GM18870 (cell line): ENCODE data around the gene IQCH.
A peak's percentile ranks its signal among the peaks of the same experiment; 100 is the strongest.

Source experiments
- ATAC-seq: cut with Tn5 transposase; IDR thresholded peaks from one replicate; pipeline ENCODE4 v1.9.1; 2021; ENCODE audit warnings: moderate library complexity; ENCODE audit not compliant: unreplicated experiment

Gene IQCH

DNA sequence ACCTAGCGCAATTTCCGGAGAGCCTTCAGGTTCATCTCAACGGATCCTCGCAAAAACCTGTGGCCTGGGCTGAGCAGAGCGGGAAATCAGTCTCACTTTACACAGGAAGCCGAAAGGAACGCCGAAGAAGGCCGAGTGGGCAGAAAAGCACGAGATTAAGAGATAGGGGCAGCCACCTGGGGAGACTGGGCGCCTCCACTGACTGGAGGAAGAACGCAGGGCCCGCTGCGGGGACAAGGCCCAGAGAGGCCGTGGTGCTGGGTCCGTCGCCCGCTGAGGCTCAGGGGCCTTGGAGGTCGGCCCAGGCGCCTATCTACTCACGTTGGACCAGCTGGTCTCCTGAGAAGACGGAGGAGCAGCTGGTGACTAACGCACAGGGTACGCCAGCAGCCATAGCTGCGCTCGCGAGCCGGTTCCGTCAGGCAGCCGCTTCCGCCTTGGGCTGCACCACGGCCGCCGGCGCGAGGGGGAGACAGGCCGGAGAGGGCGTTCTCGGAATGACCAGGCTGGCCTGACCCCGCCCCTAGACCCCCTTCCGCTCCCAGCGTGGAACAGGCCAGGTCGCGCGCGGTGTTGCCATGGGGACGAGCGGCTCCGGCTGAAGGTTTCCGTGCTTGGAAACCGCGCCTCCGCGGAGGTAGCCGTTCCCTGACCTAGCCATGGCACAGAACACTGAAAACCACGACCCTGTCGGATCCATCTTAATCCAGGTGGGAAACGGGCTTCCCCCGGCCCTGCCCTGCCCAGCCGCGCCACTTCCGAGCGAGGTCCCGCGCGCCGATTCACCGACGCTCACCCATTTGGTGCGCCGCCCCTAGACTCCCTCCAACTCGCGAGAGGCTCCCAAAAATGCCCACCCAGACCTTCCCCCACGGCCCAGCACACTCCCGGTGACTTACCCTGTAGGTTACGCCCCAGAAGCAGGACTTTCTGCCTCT lies at the start of gene IQCH, which contains the start of gene AAGAB:
Gene IQCH, plus strand, starts transcription at position 549 of the 938 bp plus-strand sequence. Its CDS starts 111 bp downstream, at position 660.
Gene AAGAB, minus strand, starts transcription at position 424 of the 938 bp plus-strand sequence. Its CDS starts 30 bp downstream, at position 394.
- peak; percentile 80 for ATAC-seq

GRCh38 chr15:67207555-67208207 lies 46.9 kb upstream of the IQCH start:
- no peak for ATAC-seq

- ATAC-seq = no peak
Measured at GRCh38 chr15:67208396-67208795, 46.2 kb upstream of the IQCH start.

DNA sequence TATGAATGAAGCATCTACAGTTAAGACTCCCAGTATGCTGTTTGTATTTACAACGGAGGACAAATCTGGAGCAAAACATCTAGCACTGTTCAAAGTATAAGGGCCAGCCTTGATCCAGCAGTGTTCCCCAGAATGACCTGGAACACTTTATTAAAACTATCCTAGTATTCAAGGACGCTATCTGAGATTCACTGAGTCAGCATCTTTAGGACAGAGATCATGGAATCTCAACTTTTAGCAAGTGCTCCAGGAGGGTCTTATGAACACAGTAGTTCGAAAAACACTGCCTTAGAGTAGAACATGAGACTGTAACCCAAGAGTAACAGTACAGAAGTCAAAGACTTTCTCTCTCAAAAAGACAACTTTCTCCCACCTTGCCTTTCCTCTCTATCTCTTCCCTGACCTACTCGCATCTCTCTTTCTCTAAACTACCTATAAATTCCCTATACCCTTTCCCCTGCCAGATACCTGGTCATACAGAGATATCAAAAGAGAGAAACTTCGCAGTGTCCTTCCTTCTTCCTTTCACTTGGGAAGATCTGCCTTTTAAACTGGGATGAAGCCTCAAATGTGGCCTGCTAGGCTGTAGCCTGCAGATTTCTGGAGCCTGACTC lies 43.9 kb upstream of the IQCH start:
- ATAC-seq = no peak

GRCh38 chr15:67212684-67213367 lies 41.8 kb upstream of the IQCH start:
- ATAC-seq = no peak

DNA sequence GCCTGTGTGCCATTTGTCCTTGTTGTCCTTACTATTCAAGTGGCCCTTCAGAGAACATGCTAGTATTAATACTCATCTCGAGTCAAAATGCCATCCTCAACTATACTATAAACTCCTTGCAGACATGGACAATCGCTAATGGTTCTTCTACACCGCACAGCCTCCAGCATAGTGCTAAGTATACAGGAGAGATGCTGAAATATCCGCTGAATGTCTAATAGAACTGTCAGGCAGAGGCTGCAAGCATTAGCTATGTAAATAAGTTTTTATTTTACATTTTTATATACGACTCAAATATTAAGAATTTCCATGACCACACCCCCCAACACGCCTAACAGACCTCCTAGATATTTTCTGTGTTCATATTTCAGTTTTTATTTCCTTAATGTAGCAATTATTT lies 39.5 kb upstream of the IQCH start:
- ATAC-seq = no peak

- ATAC-seq = no peak
Measured at GRCh38 chr15:67216859-67217258, 37.7 kb upstream of the IQCH start.

DNA sequence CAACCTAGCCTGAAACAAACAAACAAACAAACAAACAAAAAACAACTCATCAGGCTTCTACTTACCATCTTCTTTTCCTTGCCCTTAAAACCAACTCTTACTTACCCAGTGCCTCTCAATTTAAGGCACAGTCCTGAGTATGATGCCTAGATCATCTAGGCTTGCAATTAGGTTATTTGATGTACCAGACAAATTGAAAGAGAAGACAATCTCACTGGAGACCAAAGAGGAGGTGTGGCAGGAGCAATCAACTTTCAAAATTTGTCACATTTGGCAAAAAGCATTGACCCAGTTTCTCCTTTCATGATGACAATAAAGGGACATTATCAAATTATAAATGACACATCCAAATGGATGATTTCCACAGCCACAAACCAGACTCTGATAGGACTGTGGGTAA lies 36.2 kb upstream of the IQCH start:
- no peak for ATAC-seq

DNA sequence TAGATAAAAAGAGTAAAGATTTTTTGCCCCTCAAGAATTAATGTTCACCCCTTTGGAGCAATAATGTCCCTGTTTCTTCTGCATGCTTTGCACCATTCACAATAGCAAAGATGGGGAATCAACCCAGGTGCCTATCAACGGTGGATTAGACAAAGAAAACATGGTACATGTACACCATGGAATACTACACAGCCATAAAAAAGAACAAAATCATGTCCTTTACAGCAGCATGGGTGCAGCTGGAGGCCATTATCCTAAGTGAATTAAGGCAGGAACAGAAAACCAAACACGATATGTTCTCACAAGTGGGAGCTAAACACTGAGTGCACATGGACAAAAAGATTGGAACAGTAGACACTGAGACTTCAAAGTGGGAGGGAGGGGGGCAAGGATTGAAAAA lies 35.3 kb upstream of the IQCH start:
- no peak for ATAC-seq

DNA sequence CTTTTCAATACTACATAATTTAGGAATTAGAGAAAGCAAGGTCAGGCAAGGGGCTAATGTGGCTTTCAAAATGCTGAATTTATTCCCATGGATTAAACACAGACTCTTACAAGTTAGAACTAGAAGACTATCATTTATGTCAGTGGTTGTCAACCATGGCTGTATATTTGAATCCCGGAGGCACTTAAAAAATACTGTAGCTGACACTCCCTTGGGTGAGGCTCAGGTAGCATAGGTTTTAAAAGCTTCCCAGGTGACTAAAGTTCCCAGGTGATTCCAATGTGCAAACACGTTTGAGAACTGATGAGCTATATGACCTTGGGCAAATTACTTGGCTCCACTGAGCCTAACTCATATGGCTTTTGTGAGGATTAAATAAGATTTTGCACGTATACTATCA lies 29.7 kb upstream of the IQCH start:
- ATAC-seq = no peak

DNA sequence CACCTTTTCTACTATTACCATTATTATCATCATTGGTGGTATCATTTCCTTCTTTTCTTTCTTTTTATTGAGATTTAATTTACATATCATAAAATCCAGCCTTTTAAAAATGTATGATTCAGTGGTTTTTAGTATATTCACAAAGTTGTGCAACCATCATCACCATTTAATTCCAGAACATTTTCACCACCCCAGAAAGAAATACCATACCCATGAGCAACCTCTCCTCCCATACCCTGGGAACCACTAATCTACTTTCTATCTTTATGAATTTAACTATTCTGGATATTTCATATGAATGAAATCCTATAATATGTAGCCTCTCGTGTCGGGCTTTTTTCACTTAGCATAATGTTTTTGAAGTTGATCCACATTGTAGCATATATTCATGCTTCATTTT lies 29.2 kb upstream of the IQCH start:
- ATAC-seq = no peak

DNA sequence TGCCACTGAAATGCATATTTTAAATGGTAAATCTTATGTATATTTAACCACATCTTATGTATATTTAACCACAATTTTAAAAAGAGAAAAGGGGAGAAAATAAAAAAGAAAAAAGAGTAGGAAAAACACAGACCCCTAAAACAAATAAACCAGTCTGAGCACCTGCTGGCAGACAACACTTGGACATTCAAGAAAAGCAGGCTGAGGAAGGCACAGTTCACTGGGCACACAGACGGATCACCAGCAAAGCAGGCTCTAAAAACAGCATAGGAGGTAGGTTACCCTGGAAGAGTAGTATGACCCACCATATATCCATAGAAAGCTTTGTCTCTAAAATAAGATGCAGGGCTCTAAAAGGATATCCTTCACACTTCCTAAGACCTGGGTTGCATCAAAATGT lies 27.2 kb upstream of the IQCH start:
- no peak for ATAC-seq

GRCh38 chr15:67227846-67228245 lies 26.7 kb upstream of the IQCH start:
- ATAC-seq = no peak

GRCh38 chr15:67228286-67228685 lies 26.3 kb upstream of the IQCH start:
- no peak for ATAC-seq

DNA sequence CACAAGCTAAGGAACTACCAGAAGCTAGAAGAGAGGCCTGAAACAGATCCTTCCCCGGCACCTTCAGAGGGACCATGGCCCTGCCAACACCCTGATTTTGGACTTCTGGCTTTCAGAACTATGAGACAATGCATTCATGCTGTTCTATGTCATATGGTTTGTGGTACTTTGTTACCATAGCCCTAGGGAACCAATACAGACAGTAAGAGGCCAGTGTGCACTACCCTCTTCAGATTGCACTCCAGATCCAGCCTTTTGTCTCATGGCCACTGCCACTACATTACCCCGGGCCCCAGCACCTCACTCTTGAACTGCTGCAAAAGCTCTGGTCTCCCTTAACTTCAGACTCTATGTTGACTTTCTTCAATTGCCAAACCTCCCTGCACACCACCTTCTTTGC lies 24.1 kb upstream of the IQCH start:
- ATAC-seq = no peak

GRCh38 chr15:67232591-67232990 lies 22.0 kb upstream of the IQCH start:
- no peak for ATAC-seq

GRCh38 chr15:67240235-67241131 lies 14.1 kb upstream of the IQCH start:
- ATAC-seq = no peak

DNA sequence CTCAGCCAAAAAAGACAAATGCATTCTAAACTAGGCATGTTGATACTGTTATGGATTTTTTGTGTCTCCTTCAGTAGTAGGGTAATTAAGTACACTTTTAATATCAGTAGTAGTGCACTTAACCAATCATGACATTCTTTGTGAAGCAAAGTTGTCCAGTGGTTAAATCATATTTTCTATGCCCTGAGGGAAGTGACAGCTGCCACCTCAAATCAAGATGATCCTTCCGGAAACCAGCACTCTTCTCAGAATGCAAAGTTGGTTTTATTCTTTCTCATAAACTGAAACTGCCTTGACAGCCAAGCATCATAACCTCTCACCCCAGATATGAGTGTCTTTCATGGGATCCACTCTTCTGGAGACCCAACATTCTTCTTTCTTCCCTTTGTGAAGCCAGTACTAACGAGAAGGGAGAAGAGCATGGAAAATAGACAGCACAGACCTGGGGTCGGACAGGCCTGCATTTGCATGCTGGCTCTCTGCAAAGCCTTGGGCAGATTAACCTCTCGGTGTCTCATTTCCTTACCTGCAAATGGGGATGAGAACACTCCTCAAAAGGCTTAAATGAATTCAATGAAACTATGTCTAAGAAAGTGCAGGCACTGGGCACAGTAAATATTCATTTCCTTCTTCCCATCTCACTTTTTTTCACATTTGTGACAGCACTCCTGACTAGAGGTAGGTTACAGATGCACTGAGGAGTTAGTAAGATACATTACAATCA lies 13.3 kb upstream of the IQCH start:
- ATAC-seq = peak; percentile 70

- no peak for ATAC-seq
Measured at GRCh38 chr15:67242708-67243111, 11.9 kb upstream of the IQCH start.
